ENCODE measurements around the gene CYP4F22. TPM values are rescaled to one million over a fixed set of nuclear protein-coding genes. Genes with fewer than 3 reads are reported as not detected.
A peak's percentile ranks its signal among the peaks of the same experiment; 100 is the strongest.
"Not testable (repeated sequence)": the region's sequence is repeated elsewhere in the genome, so short reads cannot be mapped to it uniquely, and the experiment has no call there.

CYP4F22 gene
- total and polyA plus RNA-seq, 4 experiments from 2014 or later = 0.44 to 1.7 (median 0.84) TPM

- H3K27ac ChIP-seq (ENCODE audit: low read depth, low read length) = no peak overlapping the region
- Mint-ChIP-seq H3K4me1 (peaks cover 20 to 57% (median 35%) of the 10 kb centered on the region in 4 donors), H3K27me3 (no peaks in the 10 kb centered on the region), H3K36me3 (no peaks in the 10 kb centered on the region), H3K27ac (no peak overlapping the region), H3K4me3 (no peak overlapping the region), H3K9me3 (no peaks in the 10 kb centered on the region)
- ChIA-PET CTCF (ENCODE audit: partially characterized antibody) (no interaction called here), POLR2A (ENCODE audit: partially characterized antibody) (interaction anchor here (1.0 to 4.0 kb wide), 4 partner anchors 8 to 56 kb away, joined by 3 to 17 read pairs (median 4); no protein-coding TSS in a partner anchor)
- no peak overlapping the region for H3K4me3 ChIP-seq (ENCODE audit: low read length in 2 of 2)
- no peak for DNase-seq
- no peaks in the 10 kb centered on the region for H3K36me3 ChIP-seq (ENCODE audit: insufficient read depth, low read length)
- no peaks in the 10 kb centered on the region for H3K9me3 ChIP-seq (ENCODE audit: control insufficient read depth in 1 of 2, low read length in 2 of 2)
- H3K4me1 ChIP-seq (ENCODE audit: insufficient read depth, low read length) = peaks cover 38% of the 10 kb centered on the region
- H3K27me3 ChIP-seq (ENCODE audit: insufficient read depth, low read length) = no peaks in the 10 kb centered on the region
- intact Hi-C loops (cut with micrococcal nuclease) = no loop called here
These were observed 32.7 kb upstream of the CYP4F22 start for GRCh38 chr19:15475611-15476010.

GRCh38 chr19:15476325-15476724 lies 32.0 kb upstream of the CYP4F22 start:
- Mint-ChIP-seq H3K4me3 (no peak overlapping the region), H3K4me1 (peaks cover 20 to 57% (median 35%) of the 10 kb centered on the region in 4 donors), H3K27me3 (no peaks in the 10 kb centered on the region), H3K9me3 (no peaks in the 10 kb centered on the region), H3K27ac (peak overlapping the region in 2 of 7 donors; percentile 45 to 76), H3K36me3 (no peaks in the 10 kb centered on the region)
- Histone ChIP-seq H3K36me3 (ENCODE audit: insufficient read depth, low read length) (no peaks in the 10 kb centered on the region), H3K4me1 (ENCODE audit: insufficient read depth, low read length) (peaks cover 38% of the 10 kb centered on the region), H3K9me3 (ENCODE audit: control insufficient read depth in 1 of 2, low read length in 2 of 2) (no peaks in the 10 kb centered on the region), H3K4me3 (ENCODE audit: low read length in 2 of 2) (no peak overlapping the region), H3K27me3 (ENCODE audit: insufficient read depth, low read length) (no peaks in the 10 kb centered on the region), H3K27ac (ENCODE audit: low read depth, low read length) (no peak overlapping the region)
- ChIA-PET CTCF (ENCODE audit: partially characterized antibody) (interaction anchor here (1.3 to 1.6 kb wide), 3 partner anchors 9 to 204 kb away, joined by 3 to 5 read pairs (median 4); no protein-coding TSS in a partner anchor), POLR2A (ENCODE audit: partially characterized antibody) (interaction anchor here (1.0 to 3.8 kb wide), 3 partner anchors 9 to 57 kb away, joined by 3 to 19 read pairs (median 4); no protein-coding TSS in a partner anchor)
- intact Hi-C loops (cut with micrococcal nuclease) = no loop called here
- no peak for DNase-seq

GRCh38 chr19:15479391-15480345 lies 28.7 kb upstream of the CYP4F22 start, which contains the start of gene PGLYRP2:
PGLYRP2 (minus strand) TSS chr19:15479501; CDS start chr19:15479371, 130 bp downstream.
- intact Hi-C loops (cut with micrococcal nuclease) = no loop called here

GRCh38 chr19:15480996-15481395 lies 27.3 kb upstream of the CYP4F22 start:
- intact Hi-C loops (cut with micrococcal nuclease); H3K9me3 Mint-ChIP-seq: not testable (repeated sequence)
- CTCF ChIA-PET (ENCODE audit: partially characterized antibody) = interaction anchor here (0.5 to 1.5 kb wide), 3 partner anchors 12 to 305 kb away, joined by 3 to 5 read pairs (median 3); no protein-coding TSS in a partner anchor

More at GRCh38 chr19:15479391-15480345, 28.7 kb upstream of the CYP4F22 start, which contains the start of gene PGLYRP2:
- no peak within 1 kb of the TSS for H3K27ac ChIP-seq (ENCODE audit: low read depth, low read length)
- H3K4me1 ChIP-seq (ENCODE audit: insufficient read depth, low read length) = peaks cover 28% of the 10 kb centered on the region
- CTCF ChIA-PET (ENCODE audit: partially characterized antibody) = interaction anchor here (1.0 to 1.5 kb wide), 5 partner anchors 10 to 387 kb away, joined by 3 to 5 read pairs (median 3); no protein-coding TSS in a partner anchor
- no peak for DNase-seq
- peak within 1 kb of the TSS in 5 of 7 donors; percentile 3 to 86 (median 41) for H3K27ac Mint-ChIP-seq
- POLR2A ChIA-PET (ENCODE audit: partially characterized antibody) = interaction anchor here (2.5 to 3.8 kb wide), 2 partner anchors 12 to 16 kb away, joined by 11 to 19 read pairs; partner anchors contain the start of gene RASAL3
- no peaks in the 10 kb centered on the region for H3K27me3 ChIP-seq (ENCODE audit: insufficient read depth, low read length)
- peaks cover 11 to 52% (median 32%) of the 10 kb centered on the region in 4 donors for H3K4me1 Mint-ChIP-seq
- no peaks in the 10 kb centered on the region for H3K27me3 Mint-ChIP-seq
- H3K36me3 ChIP-seq (ENCODE audit: insufficient read depth, low read length) = no peaks in the 10 kb centered on the region
- peak within 1 kb of the TSS in 5 of 8 donors; percentile 19 to 69 (median 40) for H3K4me3 Mint-ChIP-seq
- H3K9me3 Mint-ChIP-seq = no peaks in the 10 kb centered on the region
- no peak within 1 kb of the TSS for H3K4me3 ChIP-seq (ENCODE audit: low read length in 2 of 2)
- H3K9me3 ChIP-seq (ENCODE audit: control insufficient read depth in 1 of 2, low read length in 2 of 2) = no peaks in the 10 kb centered on the region
- H3K36me3 Mint-ChIP-seq = no peaks in the 10 kb centered on the region

GRCh38 chr19:15485768-15486167 lies 22.6 kb upstream of the CYP4F22 start:
- peaks cover 0 to 11% (median 7%) of the 10 kb centered on the region in 4 donors for H3K4me1 Mint-ChIP-seq
- H3K9me3 ChIP-seq (ENCODE audit: control insufficient read depth in 1 of 2, low read length in 2 of 2); intact Hi-C loops (cut with micrococcal nuclease); H3K27ac ChIP-seq (ENCODE audit: low read depth, low read length); H3K27me3 ChIP-seq (ENCODE audit: insufficient read depth, low read length); H3K4me1 ChIP-seq (ENCODE audit: insufficient read depth, low read length); H3K27me3 Mint-ChIP-seq; H3K9me3 Mint-ChIP-seq; H3K36me3 Mint-ChIP-seq; H3K4me3 Mint-ChIP-seq; DNase-seq; H3K36me3 ChIP-seq (ENCODE audit: insufficient read depth, low read length); H3K4me3 ChIP-seq (ENCODE audit: low read length in 2 of 2); POLR2A ChIA-PET (ENCODE audit: partially characterized antibody); H3K27ac Mint-ChIP-seq: not testable (repeated sequence)
- CTCF ChIA-PET (ENCODE audit: partially characterized antibody) = interaction anchor here (0.9 kb wide), 1 partner anchor 66 kb away, joined by 4 read pairs; no protein-coding TSS in a partner anchor

More at GRCh38 chr19:15480996-15481395, 27.3 kb upstream of the CYP4F22 start:
- not testable (repeated sequence) for H3K36me3 ChIP-seq (ENCODE audit: insufficient read depth, low read length); H3K27ac Mint-ChIP-seq; H3K27ac ChIP-seq (ENCODE audit: low read depth, low read length); H3K4me3 ChIP-seq (ENCODE audit: low read length in 2 of 2); DNase-seq; H3K9me3 ChIP-seq (ENCODE audit: control insufficient read depth in 1 of 2, low read length in 2 of 2); H3K27me3 Mint-ChIP-seq; H3K27me3 ChIP-seq (ENCODE audit: insufficient read depth, low read length); H3K4me3 Mint-ChIP-seq; H3K36me3 Mint-ChIP-seq
- H3K4me1 ChIP-seq (ENCODE audit: insufficient read depth, low read length) = peaks cover 28% of the 10 kb centered on the region
- POLR2A ChIA-PET (ENCODE audit: partially characterized antibody) = interaction anchor here (1.0 kb wide), 1 partner anchor 12 kb away, joined by 3 read pairs; no protein-coding TSS in a partner anchor
- peaks cover 9 to 47% (median 28%) of the 10 kb centered on the region in 4 donors for H3K4me1 Mint-ChIP-seq

- Histone ChIP-seq H3K4me3 (ENCODE audit: low read length in 2 of 2) (no peak overlapping the region), H3K36me3 (ENCODE audit: insufficient read depth, low read length) (no peaks in the 10 kb centered on the region), H3K27me3 (ENCODE audit: insufficient read depth, low read length) (no peaks in the 10 kb centered on the region), H3K27ac (ENCODE audit: low read depth, low read length) (no peak overlapping the region), H3K4me1 (ENCODE audit: insufficient read depth, low read length) (no peaks in the 10 kb centered on the region), H3K9me3 (ENCODE audit: control insufficient read depth in 1 of 2, low read length in 2 of 2) (no peaks in the 10 kb centered on the region)
- ChIA-PET CTCF (ENCODE audit: partially characterized antibody) (interaction anchor here (0.7 kb wide), 1 partner anchor 67 kb away, joined by 3 read pairs; no protein-coding TSS in a partner anchor), POLR2A (ENCODE audit: partially characterized antibody) (no interaction called here)
- Mint-ChIP-seq H3K27ac (no peak overlapping the region), H3K36me3 (no peaks in the 10 kb centered on the region), H3K4me1 (peaks cover 0 to 9% (median 5%) of the 10 kb centered on the region in 4 donors), H3K4me3 (no peak overlapping the region), H3K27me3 (no peaks in the 10 kb centered on the region), H3K9me3 (no peaks in the 10 kb centered on the region)
- intact Hi-C loops (cut with micrococcal nuclease) = no loop called here
- no peak for DNase-seq
These were observed 21.3 kb upstream of the CYP4F22 start for GRCh38 chr19:15487038-15487437.

All from CD4-positive, alpha-beta memory T cell (primary cell).